Stimulated activated CD4-positive, alpha-beta T cell treated with anti-CD3 and anti-CD28 coated beads, Interleukin-2, amount 100 ng/mL, for 24 hours (primary cell): Measurements from ENCODE around the gene CDH16.

Source experiments
- DNase-seq, 2 donors: peaks; one replicate each; pipeline ENCODE4 v3.0.0-alpha.2; 2020

The CDH16 gene

DNA sequence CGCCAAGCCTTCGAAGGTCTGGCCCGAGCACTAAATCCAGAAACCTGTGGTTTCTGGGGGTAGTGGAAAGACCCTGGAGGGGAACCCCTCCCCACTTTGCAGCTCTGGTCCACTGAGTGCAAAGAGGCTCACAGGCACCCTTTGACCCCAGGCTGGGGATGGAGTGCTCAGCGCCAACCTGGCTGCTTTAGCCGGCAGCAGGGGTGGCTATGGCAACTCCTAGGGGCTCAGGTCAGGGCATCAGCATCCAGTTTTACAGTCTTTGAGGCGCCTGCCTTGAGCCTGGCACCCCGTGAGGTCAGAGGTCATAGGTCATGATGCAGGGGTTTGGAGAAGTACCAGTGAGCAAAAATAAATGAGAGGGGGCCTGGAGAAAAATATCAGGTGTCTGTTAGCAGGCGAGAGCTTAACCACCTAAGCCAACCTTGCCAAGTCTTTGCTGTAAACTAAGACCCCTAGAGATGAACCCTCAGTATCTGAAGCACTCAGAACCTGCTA, 56.6 kb downstream of the CDH16 start:
- no peak for DNase-seq

DNA sequence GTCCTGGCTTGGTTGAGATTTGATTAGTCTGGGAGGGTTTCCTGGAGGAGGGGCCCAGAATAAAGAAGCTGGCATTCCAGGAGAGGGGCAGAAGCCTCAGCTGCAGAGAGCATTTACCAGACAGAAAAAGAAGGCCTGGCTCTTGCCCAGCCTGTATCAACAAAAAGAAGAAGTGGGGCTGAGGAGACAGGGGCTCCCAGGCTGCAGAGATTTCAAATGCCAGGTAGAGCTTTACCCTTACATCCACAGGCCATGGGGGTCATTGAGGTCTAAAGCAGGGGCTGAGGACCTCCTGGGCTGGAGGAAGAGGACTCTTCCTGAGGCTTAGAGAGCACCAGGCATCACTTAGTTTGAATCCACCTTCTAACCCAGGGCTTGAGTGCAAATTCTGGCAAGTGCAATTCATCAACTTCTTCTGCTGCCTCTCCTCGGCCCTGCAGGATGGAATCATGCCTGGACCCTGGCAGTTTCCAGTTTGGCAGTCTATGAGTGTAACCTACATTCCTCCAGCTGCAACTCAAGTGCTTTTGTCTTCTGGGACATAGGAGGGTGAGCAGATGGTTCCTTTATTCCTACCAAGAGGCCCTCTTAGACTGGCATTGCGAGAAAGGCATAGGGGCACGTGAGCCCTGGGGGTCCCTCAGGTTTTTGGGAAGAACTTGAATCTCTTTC, 59.2 kb downstream of the CDH16 start:
- no peak for DNase-seq

DNA sequence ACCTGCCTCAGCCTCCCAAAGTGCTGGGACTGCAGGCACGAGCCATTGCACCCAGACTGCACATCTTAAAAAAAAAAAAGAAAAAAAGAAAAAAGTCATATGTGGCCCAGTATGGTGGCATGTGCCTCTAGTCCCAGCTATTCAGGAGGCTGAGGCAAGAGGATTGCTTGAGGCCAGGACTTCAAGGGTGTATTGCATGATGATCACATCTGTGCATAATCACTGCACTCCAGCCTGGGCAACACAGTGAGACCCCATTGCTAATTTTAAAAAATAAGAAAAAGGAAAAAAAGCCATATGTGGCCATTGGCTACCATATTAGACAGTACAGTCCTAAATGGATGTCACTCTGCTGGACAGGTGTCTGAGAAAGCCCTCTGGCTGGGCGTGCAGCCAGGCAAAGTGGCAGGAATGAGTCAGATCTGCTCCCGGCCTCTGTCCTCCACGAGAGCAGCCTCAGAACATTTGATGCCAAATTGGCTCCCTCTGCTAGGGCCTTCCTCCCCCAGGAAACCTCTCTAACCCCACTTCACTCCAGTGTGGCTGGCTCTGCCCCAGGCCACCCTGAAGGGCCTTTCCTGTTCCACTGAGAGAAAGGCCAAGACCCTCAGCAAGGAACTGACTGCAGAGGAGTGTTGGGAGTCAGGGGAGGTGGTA, 59.8 kb downstream of the CDH16 start:
- DNase-seq, result no peak
